Measurements from ENCODE around the gene TRMT11. TPM values are rescaled to one million over a fixed set of nuclear protein-coding genes. Genes with fewer than 3 reads are reported as not detected.

TRMT11 gene
- total and polyA plus RNA-seq, 2 of the 8 experiments (the other 6 are each of a cell fraction or from before 2014, with no cell fraction given), result 19.7 to 32.4 TPM

DNA sequence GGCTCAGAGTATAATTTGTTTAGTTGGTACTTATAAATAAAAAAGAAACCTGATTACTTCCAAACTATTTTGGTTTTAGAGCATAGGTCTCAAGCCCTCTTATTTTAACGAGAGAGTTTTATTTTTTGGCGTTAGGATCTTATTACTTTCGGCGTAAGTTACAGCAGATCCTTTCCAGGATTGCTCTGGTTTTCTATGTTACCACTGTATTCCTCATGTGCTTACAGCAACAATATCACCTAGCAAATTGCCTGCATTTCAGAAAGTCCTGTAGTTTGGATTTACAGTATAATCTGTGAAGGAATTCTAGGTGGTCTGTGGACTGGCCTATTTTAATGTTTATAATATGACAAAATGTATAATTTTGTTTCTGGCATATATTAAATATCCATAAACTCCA, 54.1 kb downstream of the TRMT11 start (continued):
- TF ChIP-seq, protein P1, sequence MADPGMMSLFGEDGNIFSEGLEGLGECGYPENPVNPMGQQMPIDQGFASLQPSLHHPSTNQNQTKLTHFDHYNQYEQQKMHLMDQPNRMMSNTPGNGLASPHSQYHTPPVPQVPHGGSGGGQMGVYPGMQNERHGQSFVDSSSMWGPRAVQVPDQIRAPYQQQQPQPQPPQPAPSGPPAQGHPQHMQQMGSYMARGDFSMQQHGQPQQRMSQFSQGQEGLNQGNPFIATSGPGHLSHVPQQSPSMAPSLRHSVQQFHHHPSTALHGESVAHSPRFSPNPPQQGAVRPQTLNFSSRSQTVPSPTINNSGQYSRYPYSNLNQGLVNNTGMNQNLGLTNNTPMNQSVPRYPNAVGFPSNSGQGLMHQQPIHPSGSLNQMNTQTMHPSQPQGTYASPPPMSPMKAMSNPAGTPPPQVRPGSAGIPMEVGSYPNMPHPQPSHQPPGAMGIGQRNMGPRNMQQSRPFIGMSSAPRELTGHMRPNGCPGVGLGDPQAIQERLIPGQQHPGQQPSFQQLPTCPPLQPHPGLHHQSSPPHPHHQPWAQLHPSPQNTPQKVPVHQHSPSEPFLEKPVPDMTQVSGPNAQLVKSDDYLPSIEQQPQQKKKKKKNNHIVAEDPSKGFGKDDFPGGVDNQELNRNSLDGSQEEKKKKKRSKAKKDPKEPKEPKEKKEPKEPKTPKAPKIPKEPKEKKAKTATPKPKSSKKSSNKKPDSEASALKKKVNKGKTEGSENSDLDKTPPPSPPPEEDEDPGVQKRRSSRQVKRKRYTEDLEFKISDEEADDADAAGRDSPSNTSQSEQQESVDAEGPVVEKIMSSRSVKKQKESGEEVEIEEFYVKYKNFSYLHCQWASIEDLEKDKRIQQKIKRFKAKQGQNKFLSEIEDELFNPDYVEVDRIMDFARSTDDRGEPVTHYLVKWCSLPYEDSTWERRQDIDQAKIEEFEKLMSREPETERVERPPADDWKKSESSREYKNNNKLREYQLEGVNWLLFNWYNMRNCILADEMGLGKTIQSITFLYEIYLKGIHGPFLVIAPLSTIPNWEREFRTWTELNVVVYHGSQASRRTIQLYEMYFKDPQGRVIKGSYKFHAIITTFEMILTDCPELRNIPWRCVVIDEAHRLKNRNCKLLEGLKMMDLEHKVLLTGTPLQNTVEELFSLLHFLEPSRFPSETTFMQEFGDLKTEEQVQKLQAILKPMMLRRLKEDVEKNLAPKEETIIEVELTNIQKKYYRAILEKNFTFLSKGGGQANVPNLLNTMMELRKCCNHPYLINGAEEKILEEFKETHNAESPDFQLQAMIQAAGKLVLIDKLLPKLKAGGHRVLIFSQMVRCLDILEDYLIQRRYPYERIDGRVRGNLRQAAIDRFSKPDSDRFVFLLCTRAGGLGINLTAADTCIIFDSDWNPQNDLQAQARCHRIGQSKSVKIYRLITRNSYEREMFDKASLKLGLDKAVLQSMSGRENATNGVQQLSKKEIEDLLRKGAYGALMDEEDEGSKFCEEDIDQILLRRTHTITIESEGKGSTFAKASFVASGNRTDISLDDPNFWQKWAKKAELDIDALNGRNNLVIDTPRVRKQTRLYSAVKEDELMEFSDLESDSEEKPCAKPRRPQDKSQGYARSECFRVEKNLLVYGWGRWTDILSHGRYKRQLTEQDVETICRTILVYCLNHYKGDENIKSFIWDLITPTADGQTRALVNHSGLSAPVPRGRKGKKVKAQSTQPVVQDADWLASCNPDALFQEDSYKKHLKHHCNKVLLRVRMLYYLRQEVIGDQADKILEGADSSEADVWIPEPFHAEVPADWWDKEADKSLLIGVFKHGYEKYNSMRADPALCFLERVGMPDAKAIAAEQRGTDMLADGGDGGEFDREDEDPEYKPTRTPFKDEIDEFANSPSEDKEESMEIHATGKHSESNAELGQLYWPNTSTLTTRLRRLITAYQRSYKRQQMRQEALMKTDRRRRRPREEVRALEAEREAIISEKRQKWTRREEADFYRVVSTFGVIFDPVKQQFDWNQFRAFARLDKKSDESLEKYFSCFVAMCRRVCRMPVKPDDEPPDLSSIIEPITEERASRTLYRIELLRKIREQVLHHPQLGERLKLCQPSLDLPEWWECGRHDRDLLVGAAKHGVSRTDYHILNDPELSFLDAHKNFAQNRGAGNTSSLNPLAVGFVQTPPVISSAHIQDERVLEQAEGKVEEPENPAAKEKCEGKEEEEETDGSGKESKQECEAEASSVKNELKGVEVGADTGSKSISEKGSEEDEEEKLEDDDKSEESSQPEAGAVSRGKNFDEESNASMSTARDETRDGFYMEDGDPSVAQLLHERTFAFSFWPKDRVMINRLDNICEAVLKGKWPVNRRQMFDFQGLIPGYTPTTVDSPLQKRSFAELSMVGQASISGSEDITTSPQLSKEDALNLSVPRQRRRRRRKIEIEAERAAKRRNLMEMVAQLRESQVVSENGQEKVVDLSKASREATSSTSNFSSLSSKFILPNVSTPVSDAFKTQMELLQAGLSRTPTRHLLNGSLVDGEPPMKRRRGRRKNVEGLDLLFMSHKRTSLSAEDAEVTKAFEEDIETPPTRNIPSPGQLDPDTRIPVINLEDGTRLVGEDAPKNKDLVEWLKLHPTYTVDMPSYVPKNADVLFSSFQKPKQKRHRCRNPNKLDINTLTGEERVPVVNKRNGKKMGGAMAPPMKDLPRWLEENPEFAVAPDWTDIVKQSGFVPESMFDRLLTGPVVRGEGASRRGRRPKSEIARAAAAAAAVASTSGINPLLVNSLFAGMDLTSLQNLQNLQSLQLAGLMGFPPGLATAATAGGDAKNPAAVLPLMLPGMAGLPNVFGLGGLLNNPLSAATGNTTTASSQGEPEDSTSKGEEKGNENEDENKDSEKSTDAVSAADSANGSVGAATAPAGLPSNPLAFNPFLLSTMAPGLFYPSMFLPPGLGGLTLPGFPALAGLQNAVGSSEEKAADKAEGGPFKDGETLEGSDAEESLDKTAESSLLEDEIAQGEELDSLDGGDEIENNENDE (IDR thresholded peaks at IDR 0.05; ENCODE audit: insufficient replicate concordance, low read length), result no peak
- TF ChIP-seq YY1 (IDR thresholded peaks at IDR 0.05; ENCODE audit: low read depth, low read length) (no peak), TCF12 (IDR thresholded peaks at IDR 0.05; ENCODE audit: low read depth, low read length) (no peak), CBX8 (IDR thresholded peaks at IDR 0.05; ENCODE audit: borderline replicate concordance, low read depth, low read length) (no peak), JUND (IDR thresholded peaks at IDR 0.05; ENCODE audit: low read length) (no peak), GTF2F1 (IDR thresholded peaks at IDR 0.05; ENCODE audit: borderline replicate concordance, low read depth, low read length) (no peak), RAD21 (IDR thresholded peaks at IDR 0.05 in 1 of 2, conservative IDR thresholded peaks at IDR 0.05 in 1 of 2; ENCODE audit: low read depth in 2 of 2, low read length in 2 of 2) (no peak), KDM5A (IDR thresholded peaks at IDR 0.05; ENCODE audit: low read length) (no peak), SUZ12 (IDR thresholded peaks at IDR 0.05; ENCODE audit: low read length) (no peak), CTBP2 (IDR thresholded peaks at IDR 0.05; ENCODE audit: borderline replicate concordance, insufficient read depth, insufficient read length, low read length) (no peak)
- TF ChIP-seq, protein P2, sequence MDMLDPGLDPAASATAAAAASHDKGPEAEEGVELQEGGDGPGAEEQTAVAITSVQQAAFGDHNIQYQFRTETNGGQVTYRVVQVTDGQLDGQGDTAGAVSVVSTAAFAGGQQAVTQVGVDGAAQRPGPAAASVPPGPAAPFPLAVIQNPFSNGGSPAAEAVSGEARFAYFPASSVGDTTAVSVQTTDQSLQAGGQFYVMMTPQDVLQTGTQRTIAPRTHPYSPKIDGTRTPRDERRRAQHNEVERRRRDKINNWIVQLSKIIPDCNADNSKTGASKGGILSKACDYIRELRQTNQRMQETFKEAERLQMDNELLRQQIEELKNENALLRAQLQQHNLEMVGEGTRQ (IDR thresholded peaks at IDR 0.05; ENCODE audit: low read length), result no peak
